AG09319 (cell line): ENCODE results near the gene PSMB1.

Experiments used
- DNase-seq: peaks from one replicate; pipeline ENCODE4 v3.0.0-alpha.2; 2010; ENCODE audit warnings: low read depth; ENCODE audit errors: extremely low read depth
- TF ChIP-seq, protein P1 (sequence below): IDR thresholded peaks from 2 replicates; pipeline ENCODE4 v1.5.1; 2011; ENCODE audit warnings: low read depth, mild to moderate bottlenecking, inconsistent platforms, low read length, moderate library complexity

The PSMB1 gene

DNA sequence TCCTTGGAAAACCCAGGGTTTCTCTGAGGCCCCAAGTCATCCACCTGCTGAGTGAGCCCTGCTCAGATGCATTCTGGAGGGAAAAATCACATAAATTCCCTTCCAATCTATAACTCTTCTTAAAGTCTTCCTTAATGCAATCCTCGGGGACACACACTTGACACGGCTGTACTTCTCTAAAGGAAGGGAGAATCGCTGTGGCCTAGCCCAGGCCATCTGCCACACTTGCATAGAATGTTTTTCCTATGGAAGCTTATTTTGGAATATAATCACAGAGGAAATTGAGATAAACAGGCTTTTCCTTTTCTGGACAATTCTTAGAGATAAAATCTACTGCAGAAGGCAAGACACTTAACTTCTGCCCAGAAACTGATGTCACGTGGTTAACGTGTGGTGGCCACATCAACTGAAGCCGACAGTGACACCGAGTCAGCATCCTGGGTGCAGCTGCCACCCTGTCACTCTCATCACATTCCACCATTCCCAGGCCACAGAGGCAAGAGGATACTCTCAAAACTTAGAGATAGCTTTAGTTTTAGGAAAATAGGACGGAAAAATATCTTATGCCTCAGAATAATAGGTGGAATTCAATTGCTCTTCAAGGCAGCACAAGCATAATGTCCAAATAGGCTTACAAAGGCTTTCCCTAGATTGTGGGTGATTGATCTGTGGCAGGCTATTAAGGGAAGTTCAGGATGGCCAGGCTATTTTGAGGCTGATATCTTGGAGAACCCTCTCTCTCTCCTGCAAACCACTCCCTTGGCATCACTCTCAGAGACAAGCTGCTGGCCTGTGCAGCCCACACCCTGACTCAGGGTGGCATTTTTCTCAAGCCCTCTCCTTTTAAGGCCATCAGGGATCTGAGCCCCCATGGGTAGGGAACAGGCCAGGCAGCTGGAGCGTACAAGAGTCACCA lies 29.6 kb downstream of the PSMB1 start:
- TF ChIP-seq, protein P1, sequence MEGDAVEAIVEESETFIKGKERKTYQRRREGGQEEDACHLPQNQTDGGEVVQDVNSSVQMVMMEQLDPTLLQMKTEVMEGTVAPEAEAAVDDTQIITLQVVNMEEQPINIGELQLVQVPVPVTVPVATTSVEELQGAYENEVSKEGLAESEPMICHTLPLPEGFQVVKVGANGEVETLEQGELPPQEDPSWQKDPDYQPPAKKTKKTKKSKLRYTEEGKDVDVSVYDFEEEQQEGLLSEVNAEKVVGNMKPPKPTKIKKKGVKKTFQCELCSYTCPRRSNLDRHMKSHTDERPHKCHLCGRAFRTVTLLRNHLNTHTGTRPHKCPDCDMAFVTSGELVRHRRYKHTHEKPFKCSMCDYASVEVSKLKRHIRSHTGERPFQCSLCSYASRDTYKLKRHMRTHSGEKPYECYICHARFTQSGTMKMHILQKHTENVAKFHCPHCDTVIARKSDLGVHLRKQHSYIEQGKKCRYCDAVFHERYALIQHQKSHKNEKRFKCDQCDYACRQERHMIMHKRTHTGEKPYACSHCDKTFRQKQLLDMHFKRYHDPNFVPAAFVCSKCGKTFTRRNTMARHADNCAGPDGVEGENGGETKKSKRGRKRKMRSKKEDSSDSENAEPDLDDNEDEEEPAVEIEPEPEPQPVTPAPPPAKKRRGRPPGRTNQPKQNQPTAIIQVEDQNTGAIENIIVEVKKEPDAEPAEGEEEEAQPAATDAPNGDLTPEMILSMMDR, result no peak
- no peak for DNase-seq

DNA sequence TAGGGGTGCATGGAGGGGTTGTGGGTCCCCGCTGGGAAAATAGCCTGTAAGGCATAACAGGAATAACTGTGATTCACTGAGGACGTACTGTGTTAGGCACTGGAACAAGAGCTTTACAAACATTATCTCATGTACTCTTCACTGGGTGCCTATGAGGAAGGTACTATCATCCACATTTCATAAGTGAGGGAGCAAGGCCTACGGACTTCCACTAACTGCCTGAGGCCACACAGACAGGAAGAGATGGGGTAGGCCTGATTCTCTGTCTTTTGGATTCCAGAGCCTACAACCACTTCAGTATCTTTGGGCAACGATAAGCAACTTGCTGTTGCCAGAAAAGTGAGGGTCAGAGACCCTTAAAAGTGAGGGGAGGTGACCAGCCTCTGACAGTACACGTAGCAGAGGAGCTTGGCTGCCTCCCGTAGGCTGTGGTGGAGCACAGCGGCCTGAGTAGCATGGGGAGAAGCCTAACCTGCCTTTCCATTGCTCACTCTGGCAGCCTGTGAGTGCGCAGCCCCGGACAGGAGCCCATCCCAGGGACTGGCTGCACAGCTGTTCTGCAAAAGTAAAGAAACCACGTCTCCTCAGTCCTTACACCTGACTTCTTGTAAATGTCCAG lies 30.4 kb downstream of the PSMB1 start:
- TF ChIP-seq, protein P1, result peak; percentile 19
- DNase-seq, result no peak

DNA sequence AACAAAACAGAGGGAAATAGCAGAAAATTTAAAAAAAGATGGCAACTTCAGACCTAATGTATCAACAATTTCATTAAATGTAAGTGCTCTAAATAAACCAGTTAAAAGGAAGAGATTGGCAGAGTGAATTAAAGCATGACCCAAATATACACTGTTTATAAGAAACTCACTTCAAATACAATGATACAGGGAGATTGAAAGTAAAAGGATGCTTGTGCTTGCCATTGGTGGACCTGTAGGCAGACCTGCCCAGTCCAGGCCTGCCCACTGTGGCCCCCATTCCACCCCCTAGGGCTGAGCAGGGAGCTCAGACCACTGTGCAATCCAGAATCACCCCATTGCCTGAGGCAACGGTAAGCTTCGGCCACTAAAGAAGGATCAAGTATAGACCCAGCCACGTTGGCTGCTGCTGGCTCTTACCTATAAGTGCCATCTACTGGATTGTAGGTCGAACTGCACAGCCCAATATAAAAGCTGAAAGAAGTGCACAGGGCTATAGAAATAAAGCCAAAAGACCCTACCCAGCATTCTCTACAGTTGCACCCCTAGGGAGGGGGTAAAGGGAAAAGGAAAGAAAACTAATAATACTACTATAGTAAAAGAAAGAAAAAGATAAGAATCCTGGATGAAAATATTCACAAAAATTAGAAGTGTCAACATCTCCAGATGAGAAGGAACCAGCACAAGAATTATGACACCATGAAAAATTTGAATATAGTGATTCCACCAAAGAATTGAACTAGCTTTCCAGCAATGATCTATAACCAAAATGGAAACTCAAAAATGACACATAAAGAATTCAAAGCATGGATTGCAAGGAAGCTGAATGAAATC lies 36.1 kb downstream of the PSMB1 start:
- peak; percentile 49 for DNase-seq
- TF ChIP-seq, protein P1, result peak; percentile 90

DNA sequence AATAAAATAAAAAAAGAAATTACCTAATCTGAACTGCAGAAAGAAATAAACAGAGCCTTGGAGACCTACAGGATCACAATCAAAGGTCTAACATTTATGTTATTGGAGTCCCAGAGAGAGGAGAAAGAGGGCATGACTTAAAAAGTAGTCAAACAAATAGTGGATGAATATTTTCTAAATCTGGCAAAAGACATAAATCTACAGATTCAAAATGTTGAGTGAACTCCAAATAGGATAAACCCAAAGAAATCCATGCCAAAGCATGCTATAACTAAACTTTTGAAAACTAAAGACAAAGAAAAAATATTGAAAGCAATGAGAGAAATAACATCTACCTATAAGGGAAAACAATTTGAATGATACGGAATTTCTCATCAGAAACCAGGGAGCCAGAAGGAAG lies 38.2 kb downstream of the PSMB1 start:
- no peak for DNase-seq
- TF ChIP-seq, protein P1, result no peak

DNA sequence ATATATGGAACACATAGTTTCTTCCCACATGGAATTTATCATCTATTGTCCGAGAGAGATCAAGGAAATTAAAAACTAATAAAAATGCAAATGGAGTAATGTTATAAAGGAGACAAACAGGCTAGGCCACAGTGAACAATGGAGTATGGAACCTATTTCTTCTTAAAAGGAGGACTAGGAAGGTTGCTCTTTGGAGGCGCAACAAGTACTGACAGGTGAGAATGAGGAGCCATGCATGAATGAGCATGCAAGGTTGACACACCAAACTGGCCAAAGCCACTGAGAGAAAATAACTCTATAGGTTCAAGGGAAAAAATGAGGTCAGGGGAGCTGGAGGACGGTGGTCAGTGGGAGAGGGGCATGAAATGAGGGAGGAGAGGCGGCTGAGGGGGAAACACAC lies 40.9 kb downstream of the PSMB1 start:
- no peak for DNase-seq
- TF ChIP-seq, protein P1, result no peak

DNA sequence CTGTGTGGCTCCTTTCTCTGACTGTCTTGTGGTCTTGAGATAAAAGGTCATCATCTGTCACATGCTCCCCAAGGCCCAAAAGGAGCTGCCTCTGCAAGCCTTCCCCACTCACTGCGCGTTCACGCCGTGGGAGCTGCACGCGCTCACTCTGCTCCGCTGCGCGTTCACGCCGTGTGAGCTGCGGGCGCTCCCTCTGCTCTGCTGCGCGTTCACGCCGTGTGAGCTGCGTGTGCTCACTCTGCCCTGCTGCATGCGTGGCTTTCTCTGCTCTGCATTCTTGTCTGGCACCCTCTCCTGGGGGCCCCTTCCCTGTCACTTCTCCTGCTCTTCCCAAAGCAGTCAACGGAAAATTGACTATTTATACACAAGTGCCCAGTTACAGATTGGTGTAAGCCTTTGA lies 42.5 kb downstream of the PSMB1 start:
- TF ChIP-seq, protein P1, result no peak
- no peak for DNase-seq
